SH-SY5Y (cell line): Measurements from ENCODE around the gene FBXO38.

ENCODE experiments used
- GATA2 ChIP-seq: IDR thresholded peaks from 2 replicates; pipeline ENCODE4 v1.6.1; 2011; ENCODE audit warnings: mild to moderate bottlenecking, low read depth, low read length
- GATA3 ChIP-seq: IDR thresholded peaks from 2 replicates; pipeline ENCODE4 v1.6.1; 2011; ENCODE audit warnings: low read depth, mild to moderate bottlenecking, low read length, moderate library complexity

FBXO38 gene

GRCh38 chr5:148372166-148372725 lies 11.5 kb upstream of the FBXO38 start:
- TF ChIP-seq GATA3 (no peak), GATA2 (no peak)

GRCh38 chr5:148372893-148373292 lies 10.9 kb upstream of the FBXO38 start:
- no peak for TF ChIP-seq GATA2
- no peak for TF ChIP-seq GATA3

- no peak for TF ChIP-seq GATA3
- TF ChIP-seq GATA2: no peak
Measured at GRCh38 chr5:148374690-148375360, 8.9 kb upstream of the FBXO38 start.

- TF ChIP-seq GATA2 (no peak), GATA3 (no peak)
Measured at GRCh38 chr5:148376198-148376597, 7.6 kb upstream of the FBXO38 start.

GRCh38 chr5:148378670-148379069 lies 5.1 kb upstream of the FBXO38 start:
- TF ChIP-seq GATA3 (no peak), GATA2 (no peak)

GRCh38 chr5:148379340-148379739 lies 4.4 kb upstream of the FBXO38 start:
- TF ChIP-seq GATA2: no peak
- TF ChIP-seq GATA3: no peak

- TF ChIP-seq GATA3: no peak
- TF ChIP-seq GATA2: no peak
Measured at GRCh38 chr5:148381906-148382305, 1.9 kb upstream of the FBXO38 start.

GRCh38 chr5:148382961-148383360 lies 797 bp upstream of the FBXO38 start:
- TF ChIP-seq GATA3 (no peak), GATA2 (no peak)

- TF ChIP-seq GATA2 (no peak), GATA3 (no peak)
Measured at GRCh38 chr5:148384380-148384737, 601 bp downstream of the FBXO38 start.

GRCh38 chr5:148385094-148385493 lies 1.3 kb downstream of the FBXO38 start:
- TF ChIP-seq GATA2 (no peak), GATA3 (no peak)

- TF ChIP-seq GATA3 (no peak), GATA2 (no peak)
Measured at GRCh38 chr5:148386041-148386440, 2.3 kb downstream of the FBXO38 start.

- TF ChIP-seq GATA2 (no peak), GATA3 (no peak)
Measured at GRCh38 chr5:148387325-148387724, 3.6 kb downstream of the FBXO38 start.

- TF ChIP-seq GATA2: no peak
- no peak for TF ChIP-seq GATA3
Measured at GRCh38 chr5:148388696-148389095, 4.9 kb downstream of the FBXO38 start.

GRCh38 chr5:148390914-148391313 lies 7.2 kb downstream of the FBXO38 start:
- TF ChIP-seq GATA2 (no peak), GATA3 (no peak)

- no peak; the same call in 1 of the 2 replicates for TF ChIP-seq GATA2
Measured at GRCh38 chr5:148391422-148391821, 7.7 kb downstream of the FBXO38 start.

- no peak for TF ChIP-seq GATA3
- TF ChIP-seq GATA2: no peak
Measured at GRCh38 chr5:148393390-148393741, 9.6 kb downstream of the FBXO38 start.
